Suprapubic skin (tissue), 4 donors: ENCODE results near the gene FAAP100. TPM values are rescaled to one million over a fixed set of nuclear protein-coding genes. Genes with fewer than 3 reads are reported as not detected.

Experiments used
- DNase-seq, 2 donors: peaks; one replicate each; pipeline ENCODE4 v3.0.0-alpha.2; 2019; ENCODE audit warnings: low spot score in 2 of 2
- H3K27ac ChIP-seq: fragments of 200-600 bp; sonication (generic); one replicate; pipeline ENCODE4 v1.5.1; 2019
- H3K27me3 ChIP-seq: fragments of 200-600 bp; sonication (generic); one replicate; pipeline ENCODE4 v1.5.1; 2019
- H3K36me3 ChIP-seq: fragments of 200-600 bp; sonication (generic); one replicate; pipeline ENCODE4 v1.5.1; 2019
- H3K4me1 ChIP-seq: fragments of 200-600 bp; sonication (generic); one replicate; pipeline ENCODE4 v1.5.1; 2019
- H3K4me3 ChIP-seq: fragments of 200-600 bp; sonication (generic); one replicate; pipeline ENCODE4 v1.5.1; 2019; ENCODE audit warnings: mild to moderate bottlenecking
- H3K9me3 ChIP-seq: fragments of 200-600 bp; sonication (generic); one replicate; pipeline ENCODE4 v1.5.1; 2019
- CTCF ChIP-seq, 2 donors: fragments of 200-600 bp in 1 of 2; fragments of 450-650 bp in 1 of 2; sonication (generic) in 1 of 2; IDR thresholded peaks; one replicate each; pipeline ENCODE4 v1.5.1; 2016 to 2019; ENCODE audit warnings: antibody characterized with exemption in 2 of 2, mild to moderate bottlenecking in 1 of 2, moderate library complexity in 1 of 2
- EP300 ChIP-seq: sonication (generic); formaldehyde crosslinking; IDR thresholded peaks from one replicate; pipeline ENCODE4 v1.6.1; 2017; ENCODE audit warnings: antibody characterized with exemption
- POLR2A ChIP-seq, 2 donors: fragments of 450-650 bp; IDR thresholded peaks; one replicate each; pipeline ENCODE4 v1.6.1; 2017; ENCODE audit warnings: antibody characterized with exemption in 2 of 2, mild to moderate bottlenecking in 2 of 2, moderate library complexity in 2 of 2
- POLR2AphosphoS5 ChIP-seq, 3 donors: sonication (generic); formaldehyde crosslinking; IDR thresholded peaks; one replicate each; pipeline ENCODE4 v1.6.1; 2017; ENCODE audit warnings: antibody characterized with exemption in 3 of 3
- WGBS: methylation state at CpG from one replicate; pipeline ENCODE4 v1.1.5; 2018; 5-methylcytosine and 5-hydroxymethylcytosine counted together
- total RNA-seq, 4 donors: library from RNA; depleted of rRNA; stranded (reverse); fragments of >200 nt; gene quantifications; one replicate each; pipeline ENCODE4 v1.1.0, GENCODE V29; 2016

The FAAP100 gene
- total RNA-seq, 4 donors from 2014 or later: 33.0 to 44.2 (median 37.7) TPM

DNA sequence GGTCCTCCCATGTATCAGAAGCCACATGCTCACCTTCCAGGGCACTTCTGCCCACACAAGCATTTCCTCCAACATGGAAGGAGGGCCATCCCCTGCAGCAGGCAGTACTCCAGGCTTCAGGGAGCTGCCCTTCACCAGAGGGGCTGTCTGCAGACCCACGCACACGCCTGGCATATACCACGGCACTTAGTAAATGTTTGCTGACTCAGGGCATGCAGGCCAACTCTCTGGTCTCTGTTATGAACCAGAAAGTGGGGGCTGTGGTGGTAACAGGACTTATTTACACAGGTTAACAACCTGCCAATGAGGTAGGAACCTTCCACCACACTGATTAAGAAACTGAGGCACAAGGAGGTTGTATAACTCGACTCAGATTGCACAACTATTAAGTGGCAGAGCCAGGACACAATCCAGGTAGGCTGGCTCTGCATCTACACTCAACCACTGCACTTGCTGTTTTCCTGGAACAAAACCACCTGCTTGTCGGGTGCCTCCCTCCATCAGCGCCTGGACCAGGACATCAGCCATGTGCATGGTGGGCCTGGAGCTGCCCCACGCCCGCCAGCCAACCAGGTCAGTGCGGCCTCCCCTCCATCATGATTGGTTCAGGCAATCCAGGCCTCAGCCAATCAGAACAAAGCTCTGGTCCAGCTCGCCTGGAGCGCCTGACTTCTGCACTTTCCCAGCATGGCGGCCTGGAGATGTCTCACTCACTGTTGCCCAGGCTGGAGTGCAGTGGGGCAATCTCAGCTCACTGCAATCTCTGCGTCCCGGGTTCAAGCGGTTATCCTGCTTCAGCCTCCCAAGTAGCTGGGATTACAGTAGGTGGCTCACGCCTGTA is 58.7 kb downstream of the FAAP100 start:
- Histone ChIP-seq H3K36me3 (no peaks in the 10 kb centered on the region), H3K4me3 (no peak overlapping the region), H3K27me3 (peaks cover 16% of the 10 kb centered on the region), H3K27ac (no peak overlapping the region), H3K9me3 (no peaks in the 10 kb centered on the region), H3K4me1 (peaks cover 6% of the 10 kb centered on the region)
- no peak for DNase-seq
- WGBS: 83% methylated on average over 11 of the region's 16 CpGs
- TF ChIP-seq POLR2A (IDR thresholded peaks at IDR 0.05) (no peak), EP300 (no peak), CTCF (IDR thresholded peaks at IDR 0.05) (no peak), POLR2AphosphoS5 (IDR thresholded peaks at IDR 0.05) (no peak)

DNA sequence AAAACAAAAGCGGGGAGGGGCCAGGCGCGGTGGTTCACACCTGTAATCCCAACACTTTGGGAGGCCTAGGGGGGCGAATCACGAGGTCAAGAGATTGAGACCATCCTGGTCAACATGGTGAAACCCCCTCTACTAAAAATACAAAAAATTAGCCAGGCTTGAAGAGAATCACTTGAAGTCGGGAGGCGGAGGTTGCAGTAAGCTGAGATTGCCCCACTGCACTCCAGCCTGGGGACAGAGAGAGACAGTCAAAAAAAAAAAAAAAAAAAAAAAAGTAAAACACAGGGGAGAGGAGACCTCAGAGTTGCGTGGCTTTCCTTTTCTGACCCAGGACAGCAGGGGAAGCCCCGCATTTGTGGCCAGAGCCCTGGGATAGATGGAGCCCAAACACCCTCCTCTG is 59.4 kb downstream of the FAAP100 start:
- Histone ChIP-seq H3K4me3 (no peak overlapping the region), H3K27me3 (peaks cover 16% of the 10 kb centered on the region), H3K9me3 (no peaks in the 10 kb centered on the region), H3K27ac (no peak overlapping the region), H3K36me3 (no peaks in the 10 kb centered on the region), H3K4me1 (peaks cover 13% of the 10 kb centered on the region)
- no peak for DNase-seq
- 88% methylated on average over 9 of the region's 9 CpGs for WGBS
- TF ChIP-seq POLR2AphosphoS5 (IDR thresholded peaks at IDR 0.05) (no peak), CTCF (IDR thresholded peaks at IDR 0.05) (no peak), EP300 (no peak), POLR2A (IDR thresholded peaks at IDR 0.05) (no peak)

GRCh38 chr17:81492202-81492601 is 60.0 kb downstream of the FAAP100 start:
- no peaks in the 10 kb centered on the region for H3K9me3 ChIP-seq
- no peak for TF ChIP-seq EP300
- TF ChIP-seq POLR2A (IDR thresholded peaks at IDR 0.05): no peak
- TF ChIP-seq POLR2AphosphoS5 (IDR thresholded peaks at IDR 0.05): no peak
- no peak for TF ChIP-seq CTCF (IDR thresholded peaks at IDR 0.05)
- DNase-seq: no peak
- no peaks in the 10 kb centered on the region for H3K36me3 ChIP-seq
- 71% methylated on average over 18 of the region's 18 CpGs for WGBS
- peaks cover 20% of the 10 kb centered on the region for H3K27me3 ChIP-seq
- no peak overlapping the region for H3K4me3 ChIP-seq
- no peak overlapping the region for H3K27ac ChIP-seq
- H3K4me1 ChIP-seq: peaks cover 19% of the 10 kb centered on the region

DNA sequence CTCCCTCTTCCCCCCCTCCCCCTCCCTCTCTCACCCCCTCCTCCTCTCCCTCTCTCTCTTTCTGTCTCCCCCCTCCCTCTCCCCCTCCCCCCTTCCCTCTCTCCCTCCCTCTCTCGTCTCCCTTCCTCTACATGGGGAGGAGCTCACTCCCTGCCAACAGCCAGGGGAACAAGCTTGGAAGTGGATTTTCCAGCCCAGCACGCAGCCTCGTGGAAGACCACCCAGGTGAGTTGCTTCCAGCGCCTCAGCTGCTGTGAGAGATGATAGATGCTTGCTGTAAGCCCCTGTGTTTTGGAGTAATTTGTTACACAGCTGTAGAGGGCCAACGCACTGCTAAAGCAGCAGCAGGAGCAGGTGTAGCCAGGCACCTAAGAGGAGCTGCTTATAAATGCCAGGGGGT is 60.4 kb downstream of the FAAP100 start:
- no peaks in the 10 kb centered on the region for H3K36me3 ChIP-seq
- H3K9me3 ChIP-seq: no peaks in the 10 kb centered on the region
- TF ChIP-seq CTCF (IDR thresholded peaks at IDR 0.05) (no peak), POLR2AphosphoS5 (IDR thresholded peaks at IDR 0.05) (no peak), POLR2A (IDR thresholded peaks at IDR 0.05) (no peak), EP300 (no peak)
- 58% methylated on average over 1 of the region's 5 CpGs for WGBS
- H3K4me1 ChIP-seq: peaks cover 19% of the 10 kb centered on the region
- DNase-seq: no peak
- peaks cover 20% of the 10 kb centered on the region for H3K27me3 ChIP-seq
- no peak overlapping the region for H3K27ac ChIP-seq
- H3K4me3 ChIP-seq: no peak overlapping the region

GRCh38 chr17:81491181-81491581 is 61.0 kb downstream of the FAAP100 start:
- TF ChIP-seq POLR2A (IDR thresholded peaks at IDR 0.05): no peak
- TF ChIP-seq POLR2AphosphoS5 (IDR thresholded peaks at IDR 0.05): no peak
- TF ChIP-seq EP300: no peak
- no peak for TF ChIP-seq CTCF (IDR thresholded peaks at IDR 0.05)
- Histone ChIP-seq H3K27ac (no peak overlapping the region), H3K4me3 (no peak overlapping the region), H3K4me1 (peaks cover 19% of the 10 kb centered on the region), H3K9me3 (no peaks in the 10 kb centered on the region), H3K36me3 (no peaks in the 10 kb centered on the region), H3K27me3 (peaks cover 20% of the 10 kb centered on the region)
- 40% methylated on average over 5 of the region's 5 CpGs for WGBS
- DNase-seq: no peak
